ENCODE measurements around the gene ELMO1. TPM values are rescaled to one million over a fixed set of nuclear protein-coding genes. Genes with fewer than 3 reads are reported as not detected.

Gene ELMO1
- total and polyA plus RNA-seq, 10 donors, result 26.0 to 494 (median 201) TPM

DNA sequence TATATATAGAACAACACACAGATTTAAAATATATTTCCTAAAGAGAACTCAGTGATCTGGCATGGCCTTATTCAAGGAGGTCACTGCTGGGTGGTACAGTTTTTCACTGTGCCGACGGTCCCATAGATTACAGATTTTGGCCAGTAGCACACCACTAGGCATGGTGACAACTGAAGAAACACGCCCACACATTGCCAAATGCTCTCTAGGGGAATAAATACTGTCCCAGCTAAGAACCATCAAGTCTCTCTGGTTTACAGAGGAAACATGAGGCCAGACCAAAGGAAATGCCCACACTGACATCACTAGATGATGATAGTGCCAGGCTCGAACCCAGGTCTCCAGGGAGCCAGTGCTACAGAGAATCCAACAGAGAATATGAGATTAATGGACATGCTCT, 316.8 kb downstream of the ELMO1 start:
- no peak overlapping the region for H3K27ac ChIP-seq
- H3K9me3 ChIP-seq, result peaks cover 0 to 5% (median 1%) of the 10 kb centered on the region in 8 donors
- no peak overlapping the region for H3K4me3 ChIP-seq
- TF ChIP-seq POLR2AphosphoS5 (IDR thresholded peaks at IDR 0.05) (no peak), POLR2A (IDR thresholded peaks at IDR 0.05) (no peak)
- TF ChIP-seq, protein P1, sequence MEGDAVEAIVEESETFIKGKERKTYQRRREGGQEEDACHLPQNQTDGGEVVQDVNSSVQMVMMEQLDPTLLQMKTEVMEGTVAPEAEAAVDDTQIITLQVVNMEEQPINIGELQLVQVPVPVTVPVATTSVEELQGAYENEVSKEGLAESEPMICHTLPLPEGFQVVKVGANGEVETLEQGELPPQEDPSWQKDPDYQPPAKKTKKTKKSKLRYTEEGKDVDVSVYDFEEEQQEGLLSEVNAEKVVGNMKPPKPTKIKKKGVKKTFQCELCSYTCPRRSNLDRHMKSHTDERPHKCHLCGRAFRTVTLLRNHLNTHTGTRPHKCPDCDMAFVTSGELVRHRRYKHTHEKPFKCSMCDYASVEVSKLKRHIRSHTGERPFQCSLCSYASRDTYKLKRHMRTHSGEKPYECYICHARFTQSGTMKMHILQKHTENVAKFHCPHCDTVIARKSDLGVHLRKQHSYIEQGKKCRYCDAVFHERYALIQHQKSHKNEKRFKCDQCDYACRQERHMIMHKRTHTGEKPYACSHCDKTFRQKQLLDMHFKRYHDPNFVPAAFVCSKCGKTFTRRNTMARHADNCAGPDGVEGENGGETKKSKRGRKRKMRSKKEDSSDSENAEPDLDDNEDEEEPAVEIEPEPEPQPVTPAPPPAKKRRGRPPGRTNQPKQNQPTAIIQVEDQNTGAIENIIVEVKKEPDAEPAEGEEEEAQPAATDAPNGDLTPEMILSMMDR (IDR thresholded peaks at IDR 0.05 in 8 of 11, conservative IDR thresholded peaks at IDR 0.05 in 3 of 11), result no peak
- WGBS, 5 donors, result 79 to 87% (median 85%) methylated on average over 4 of the region's 4 CpGs
- intact Hi-C loops (cut with DNase I; ENCODE audit: low total_unique reads), result no loop called here
- peaks cover 0 to 21% (median 4%) of the 10 kb centered on the region in 6 donors for H3K4me1 ChIP-seq
- peaks cover 0 to 87% (median 15%) of the 10 kb centered on the region in 6 donors for H3K36me3 ChIP-seq
- DNase-seq, result no peak
- no peaks in the 10 kb centered on the region for H3K27me3 ChIP-seq (replicated peaks in 1 of 7)

DNA sequence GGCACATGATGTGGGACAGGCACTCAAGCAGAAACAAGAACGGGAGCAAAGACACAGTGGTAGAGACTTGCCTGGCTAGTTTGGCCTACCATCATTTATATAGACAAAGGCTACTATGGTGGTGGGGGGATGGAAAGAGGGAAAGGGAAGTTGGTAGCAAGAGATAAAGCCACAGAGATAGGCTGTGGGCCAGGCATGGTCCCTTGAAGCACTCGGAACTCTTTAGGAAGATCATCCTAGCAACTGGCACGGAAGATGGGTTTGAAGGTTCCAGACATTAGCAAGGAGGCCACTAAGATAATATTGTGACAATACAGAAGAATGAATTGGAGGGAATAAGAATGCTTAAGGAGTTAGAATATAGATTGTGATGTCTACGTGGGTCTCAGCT, 319.6 kb downstream of the ELMO1 start:
- H3K9me3 ChIP-seq, result peaks cover 0 to 10% (median 7%) of the 10 kb centered on the region in 8 donors
- 75 to 87% (median 83%) methylated on average over 4 of the region's 4 CpGs for WGBS, 5 donors
- intact Hi-C loops (cut with DNase I; ENCODE audit: low total_unique reads), result no loop called here
- no peak for TF ChIP-seq POLR2AphosphoS5 (IDR thresholded peaks at IDR 0.05)
- TF ChIP-seq, protein P1 (IDR thresholded peaks at IDR 0.05 in 8 of 11, conservative IDR thresholded peaks at IDR 0.05 in 3 of 11), result no peak
- TF ChIP-seq POLR2A (IDR thresholded peaks at IDR 0.05), result no peak
- peaks cover 0 to 87% (median 15%) of the 10 kb centered on the region in 6 donors for H3K36me3 ChIP-seq
- H3K27me3 ChIP-seq (replicated peaks in 1 of 7), result no peaks in the 10 kb centered on the region
- no peak for DNase-seq
- no peak overlapping the region for H3K4me3 ChIP-seq
- H3K27ac ChIP-seq, result peak overlapping the region in 7 of 8 donors; percentile 36 to 66 (median 52)
- peaks cover 0 to 21% (median 4%) of the 10 kb centered on the region in 6 donors for H3K4me1 ChIP-seq

DNA sequence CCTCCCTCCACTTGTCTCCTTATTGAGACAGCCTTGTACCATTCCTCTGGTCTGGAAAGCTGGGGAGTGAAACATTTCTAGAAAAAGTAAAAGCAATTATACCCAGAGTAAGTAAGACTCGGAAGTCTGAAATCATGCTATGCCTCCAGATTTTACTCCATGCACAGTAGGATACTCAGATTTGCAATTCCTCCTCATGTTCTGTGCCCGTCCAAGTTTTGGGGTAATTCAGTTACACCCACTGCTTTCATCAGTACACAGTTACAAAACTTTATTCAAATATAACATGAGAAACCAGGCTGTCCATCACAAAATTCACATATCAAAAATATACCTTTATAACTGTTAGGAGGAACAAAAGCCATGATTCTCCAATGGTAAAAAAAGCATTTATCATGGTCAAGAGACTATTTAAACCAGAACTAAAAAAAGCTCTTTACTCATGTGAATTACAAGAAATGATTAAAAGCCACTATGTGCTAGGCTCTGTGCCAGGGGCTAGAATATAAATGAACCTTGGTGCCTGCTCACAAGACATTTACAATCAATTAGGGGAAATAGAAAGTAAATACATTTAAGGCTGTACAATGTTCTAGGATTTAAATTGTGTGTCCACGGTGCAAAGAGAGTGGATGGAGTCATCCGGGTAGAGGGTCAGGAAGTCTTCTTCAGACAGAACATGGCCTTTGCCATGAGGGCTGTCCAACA, 320.2 kb downstream of the ELMO1 start:
- DNase-seq, result no peak
- WGBS, 5 donors, result 70 to 81% (median 74%) methylated on average over 4 of the region's 4 CpGs
- H3K4me1 ChIP-seq, result peaks cover 0 to 21% (median 4%) of the 10 kb centered on the region in 6 donors
- H3K27me3 ChIP-seq (replicated peaks in 1 of 7), result no peaks in the 10 kb centered on the region
- H3K36me3 ChIP-seq, result peaks cover 0 to 82% (median 15%) of the 10 kb centered on the region in 6 donors
- peaks cover 0 to 10% (median 7%) of the 10 kb centered on the region in 8 donors for H3K9me3 ChIP-seq
- TF ChIP-seq POLR2A (IDR thresholded peaks at IDR 0.05) (no peak), POLR2AphosphoS5 (IDR thresholded peaks at IDR 0.05) (no peak)
- TF ChIP-seq, protein P1 (IDR thresholded peaks at IDR 0.05 in 8 of 11, conservative IDR thresholded peaks at IDR 0.05 in 3 of 11), result no peak
- intact Hi-C loops (cut with DNase I; ENCODE audit: low total_unique reads), result no loop called here
- no peak overlapping the region for H3K4me3 ChIP-seq
- peak overlapping the region in 7 of 8 donors; percentile 36 to 66 (median 52) for H3K27ac ChIP-seq

DNA sequence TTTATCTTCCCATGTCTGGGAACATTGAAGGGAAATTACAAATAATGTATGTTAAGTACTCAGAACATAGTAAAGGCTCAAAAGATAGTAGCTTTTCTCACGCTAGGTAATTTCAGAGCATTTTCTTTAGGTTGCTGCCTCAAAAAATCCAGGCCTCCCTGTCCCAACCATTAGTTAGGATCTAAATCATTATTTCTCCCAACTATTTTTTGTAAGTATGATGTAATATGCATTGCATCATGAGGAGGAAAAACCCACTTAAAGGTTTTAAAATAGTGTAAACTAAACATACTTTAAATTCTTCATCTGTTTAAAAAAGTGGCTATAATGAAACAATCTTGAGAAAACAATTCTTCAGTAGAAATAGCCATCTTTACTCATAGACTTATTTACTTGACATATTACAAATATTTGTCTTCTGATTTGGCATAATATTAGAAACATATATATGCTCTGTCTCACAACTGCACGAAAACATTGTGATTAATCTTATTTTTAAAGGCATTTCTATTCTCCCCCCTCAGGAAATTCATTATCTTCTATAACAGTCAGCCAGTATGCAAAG, 329.3 kb downstream of the ELMO1 start:
- WGBS, 5 donors, result 84 to 92% (median 88%) methylated on average over 2 of the region's 2 CpGs

More for the DNA sequence above, 329.3 kb downstream of the ELMO1 start:
- intact Hi-C loops (cut with DNase I; ENCODE audit: low total_unique reads), result no loop called here
- no peak overlapping the region for H3K4me3 ChIP-seq
- H3K36me3 ChIP-seq, result peaks cover 0 to 16% (median 0%) of the 10 kb centered on the region in 6 donors
- H3K27ac ChIP-seq, result no peak overlapping the region
- no peaks in the 10 kb centered on the region for H3K27me3 ChIP-seq (replicated peaks in 1 of 7)
- peaks cover 0 to 17% (median 0%) of the 10 kb centered on the region in 6 donors for H3K4me1 ChIP-seq
- H3K9me3 ChIP-seq, result no peaks in the 10 kb centered on the region
- DNase-seq, result no peak
- TF ChIP-seq POLR2A (IDR thresholded peaks at IDR 0.05), result no peak
- TF ChIP-seq POLR2AphosphoS5 (IDR thresholded peaks at IDR 0.05), result no peak
- TF ChIP-seq, protein P1 (IDR thresholded peaks at IDR 0.05 in 8 of 11, conservative IDR thresholded peaks at IDR 0.05 in 3 of 11), result no peak

Data from spleen (tissue), 11 donors.